K562 (cell line): ENCODE measurements around the gene NYAP1. TPM values are rescaled to one million over a fixed set of nuclear protein-coding genes. Genes with fewer than 3 reads are reported as not detected.

Experiments
- BRF1 ChIP-seq: IDR thresholded peaks from 3 replicates; pipeline ENCODE4 v1.6.1; 2011; ENCODE audit warnings: borderline replicate concordance, mild to moderate bottlenecking; ENCODE audit not compliant: insufficient read length; ENCODE audit errors: extremely low read depth
- CEBPZ ChIP-seq: fragments of 150-350 bp; IDR thresholded peaks from 2 replicates; pipeline ENCODE4 v1.6.1; 2014; ENCODE audit warnings: low read depth, mild to moderate bottlenecking, low read length, borderline replicate concordance
- CTCFL ChIP-seq: IDR thresholded peaks from 2 replicates; pipeline ENCODE4 v1.6.1; 2011; ENCODE audit warnings: borderline replicate concordance, low read depth, mild to moderate bottlenecking, moderate library complexity, low read length; ENCODE audit not compliant: insufficient read depth, poor library complexity, severe bottlenecking
- FOXA1 ChIP-seq: fragments of 450-650 bp; IDR thresholded peaks from 2 replicates; pipeline ENCODE4 v1.6.1; 2016; ENCODE audit warnings: mild to moderate bottlenecking, borderline replicate concordance
- HEY1 ChIP-seq: fragments of 250-450 bp; sonication (Bioruptor Pico); IDR thresholded peaks from 2 replicates; pipeline ENCODE4 v1.5.0; 2020; ENCODE audit warnings: mild to moderate bottlenecking, moderate library complexity, borderline replicate concordance
- MCM2 ChIP-seq: fragments of 450-650 bp; IDR thresholded peaks from 2 replicates; pipeline ENCODE4 v1.6.1; 2017; ENCODE audit warnings: low read depth, mild to moderate bottlenecking
- MCM5 ChIP-seq: fragments of 450-650 bp; IDR thresholded peaks from 2 replicates; pipeline ENCODE4 v1.6.1; 2016; ENCODE audit warnings: low read depth
- MECOM ChIP-seq: fragments of 250-450 bp; sonication (Bioruptor Pico); IDR thresholded peaks from 2 replicates; pipeline ENCODE4 v1.8.0; 2022; ENCODE audit warnings: inconsistent platforms
- MYNN ChIP-seq, 2 experiments: sonication (generic); formaldehyde crosslinking in 1 of 2; IDR thresholded peaks; 2 replicates each; pipeline versions ENCODE4 v1.5.0 to v1.6.1; 2016 to 2020; ENCODE audit warnings: antibody characterized with exemption in 1 of 2, missing genetic modification reagents in 1 of 2
- POLR2G ChIP-seq: fragments of 200-400 bp; formaldehyde crosslinking; IDR thresholded peaks from 2 replicates; pipeline ENCODE4 v1.6.1; 2017; ENCODE audit warnings: low read depth, mild to moderate bottlenecking, antibody characterized with exemption, low read length, moderate library complexity
- TOE1 ChIP-seq, 2 experiments: fragments of 450-650 bp in 1 of 2; sonication (generic) in 1 of 2; formaldehyde crosslinking in 1 of 2; IDR thresholded peaks; 2 replicates each; pipeline versions ENCODE4 v1.7.1 to v1.8.0; 2016 to 2022; ENCODE audit warnings: borderline replicate concordance in 2 of 2, mild to moderate bottlenecking in 2 of 2, antibody characterized with exemption in 1 of 2, inconsistent platforms in 1 of 2, low read depth in 1 of 2, missing genetic modification reagents in 1 of 2, moderate library complexity in 1 of 2
- ZBTB49 ChIP-seq: sonication (generic); formaldehyde crosslinking; IDR thresholded peaks from 2 replicates; pipeline ENCODE4 v1.8.0; 2022; ENCODE audit warnings: missing genetic modification reagents, mild to moderate bottlenecking, borderline replicate concordance
- ZNF143 ChIP-seq: sonication (generic); formaldehyde crosslinking; IDR thresholded peaks from 2 replicates; pipeline ENCODE4 v1.9.0; 2022; ENCODE audit warnings: mild to moderate bottlenecking, missing genetic modification reagents
- polyA plus RNA-seq, 8 experiments: library from polyadenylated mRNA; depleted of rRNA in 4 of 8; stranded (reverse) in 5 of 8; unstranded in 3 of 8; fragments of >200 nt; fragmentation: Nextera tagmentation in 2 of 8; fragmentation: Illumina TruSeq in 1 of 8; extraction: Ambion mirVana in 2 of 8; extraction: Trizol in 1 of 8; gene quantifications; 2 replicates each; pipeline versions ENCODE4 v1.2.1 to v1.2.3, GENCODE V29; 2011 to 2014; ENCODE audit warnings: inconsistent platforms in 1 of 8, missing spikeins in 1 of 8
- total RNA-seq, 7 experiments: library from RNA; depleted of rRNA in 6 of 7; stranded (reverse); fragments of >200 nt in 6 of 7; fragmentation: Illumina TruSeq in 2 of 7; extraction: Trizol in 2 of 7; gene quantifications; 2 replicates each; pipeline versions ENCODE4 v1.2.1 to v1.2.3, GENCODE V29; 2011 to 2021; ENCODE audit warnings: low replicate concordance in 1 of 7
- TF ChIP-seq, protein P1 (sequence below): fragments of 450-650 bp; formaldehyde crosslinking; IDR thresholded peaks from 2 replicates; pipeline ENCODE4 v1.4.0; 2020; ENCODE audit warnings: mild to moderate bottlenecking, mixed read lengths

NYAP1 gene
- total and polyA plus RNA-seq, 9 of the 15 experiments (the other 6 are each of a cell fraction or from before 2014, with no cell fraction given): 0.11 to 0.88 (median 0.22) TPM; not detected in 2

GRCh38 chr7:100478958-100479660, 4.6 kb upstream of the NYAP1 start, which contains the start of gene TSC22D4 (continued):
- peak; percentile 94 for TF ChIP-seq TOE1 (IDR thresholded peaks at IDR 0.05; ENCODE audit: borderline replicate concordance)
- TF ChIP-seq TOE1 (CRISPR knock-in tag; IDR thresholded peaks at IDR 0.05; ENCODE audit: borderline replicate concordance, low read depth): 0 out of 2 replicates have a peak, but pooled peaks have one; percentile 38
- TF ChIP-seq POLR2G: peak; percentile 89
- no peak for TF ChIP-seq CTCFL
- TF ChIP-seq BRF1: no peak
- no peak for TF ChIP-seq FOXA1
- TF ChIP-seq, protein P1, sequence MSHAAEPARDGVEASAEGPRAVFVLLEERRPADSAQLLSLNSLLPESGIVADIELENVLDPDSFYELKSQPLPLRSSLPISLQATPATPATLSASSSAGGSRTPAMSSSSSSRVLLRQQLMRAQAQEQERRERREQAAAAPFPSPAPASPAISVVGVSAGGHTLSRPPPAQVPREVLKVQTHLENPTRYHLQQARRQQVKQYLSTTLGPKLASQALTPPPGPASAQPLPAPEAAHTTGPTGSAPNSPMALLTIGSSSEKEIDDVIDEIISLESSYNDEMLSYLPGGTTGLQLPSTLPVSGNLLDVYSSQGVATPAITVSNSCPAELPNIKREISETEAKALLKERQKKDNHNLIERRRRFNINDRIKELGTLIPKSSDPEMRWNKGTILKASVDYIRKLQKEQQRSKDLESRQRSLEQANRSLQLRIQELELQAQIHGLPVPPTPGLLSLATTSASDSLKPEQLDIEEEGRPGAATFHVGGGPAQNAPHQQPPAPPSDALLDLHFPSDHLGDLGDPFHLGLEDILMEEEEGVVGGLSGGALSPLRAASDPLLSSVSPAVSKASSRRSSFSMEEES (CRISPR knock-in tag): no peak
- 0 out of 2 replicates have a peak, but pooled peaks have one; percentile 35 for TF ChIP-seq HEY1 (CRISPR knock-in tag)
- TF ChIP-seq ZBTB49: no peak
- TF ChIP-seq MCM5: no peak
- TF ChIP-seq MYNN (IDR thresholded peaks at IDR 0.05): peak; percentile 66; the same call in 1 of the 2 replicates
- no peak for TF ChIP-seq MYNN (CRISPR knock-in tag; IDR thresholded peaks at IDR 0.05)
- TF ChIP-seq MECOM: no peak
- TF ChIP-seq ZNF143 (CRISPR knock-in tag): no peak
- peak; percentile 100 for TF ChIP-seq MCM2
- TF ChIP-seq CEBPZ: no peak
